Measurements from ENCODE around the gene TMEM192.
"Not testable (repeated sequence)": the region's sequence is repeated elsewhere in the genome, so short reads cannot be mapped to it uniquely, and the experiment has no call there.

The TMEM192 gene

DNA sequence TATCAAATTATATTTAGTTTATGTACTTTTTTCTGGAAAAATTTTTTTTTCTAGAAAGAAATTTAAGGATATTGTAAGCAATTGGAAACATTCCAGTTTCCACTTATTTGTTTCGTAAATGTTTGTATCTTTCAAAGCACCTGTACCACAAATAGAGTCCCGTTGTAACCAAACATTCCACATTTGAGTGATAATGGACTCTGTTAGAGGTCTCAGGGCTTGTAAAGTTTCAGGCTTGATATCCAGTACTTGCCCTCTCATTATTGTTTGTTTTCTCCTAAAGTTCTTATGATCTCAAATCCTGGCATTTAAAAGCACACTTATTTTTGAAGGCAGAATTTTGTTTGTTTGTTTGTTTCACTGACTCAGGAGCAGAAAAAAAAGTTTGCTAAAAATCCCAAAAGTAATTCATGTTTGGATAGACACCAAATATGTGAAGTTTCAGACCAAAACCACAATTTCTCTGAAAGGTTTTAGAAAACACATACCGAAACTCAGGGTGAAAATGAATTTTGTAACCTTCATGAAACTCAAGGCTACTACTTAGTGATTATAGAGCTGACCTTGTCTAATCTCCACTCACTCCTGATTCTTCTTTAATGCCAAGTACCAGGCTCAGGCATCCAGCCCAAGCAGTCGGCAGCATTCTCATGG is 5.7 kb upstream of the TMEM192 start:
- no peak for TF ChIP-seq ZNF274 (IDR thresholded peaks at IDR 0.05; ENCODE audit: low read depth, low read length)
- H3K4me3 ChIP-seq (ENCODE audit: low read length) = no peak overlapping the region

DNA sequence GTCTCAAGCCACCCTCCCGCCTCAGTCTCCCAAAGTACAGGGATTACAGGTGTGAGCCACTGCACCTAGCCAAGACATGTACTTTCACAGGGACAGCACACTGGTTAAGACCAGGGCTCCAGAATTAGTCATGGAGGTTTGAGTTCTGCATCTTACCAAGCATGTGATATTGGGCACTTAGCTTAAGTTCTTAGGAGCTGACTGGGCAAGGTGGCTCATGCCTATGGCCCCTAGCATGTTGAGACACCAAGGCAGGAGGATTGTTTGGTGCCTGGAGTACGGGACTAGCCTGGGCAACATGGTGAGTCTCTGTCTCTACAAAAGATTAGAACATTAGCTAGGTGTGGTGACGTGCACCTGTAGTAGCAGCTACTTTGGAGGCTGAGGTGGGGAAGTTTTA is 2.6 kb upstream of the TMEM192 start:
- H3K4me3 ChIP-seq (ENCODE audit: low read length) = no peak overlapping the region
- no peak for TF ChIP-seq ZNF274 (IDR thresholded peaks at IDR 0.05; ENCODE audit: low read depth, low read length)

DNA sequence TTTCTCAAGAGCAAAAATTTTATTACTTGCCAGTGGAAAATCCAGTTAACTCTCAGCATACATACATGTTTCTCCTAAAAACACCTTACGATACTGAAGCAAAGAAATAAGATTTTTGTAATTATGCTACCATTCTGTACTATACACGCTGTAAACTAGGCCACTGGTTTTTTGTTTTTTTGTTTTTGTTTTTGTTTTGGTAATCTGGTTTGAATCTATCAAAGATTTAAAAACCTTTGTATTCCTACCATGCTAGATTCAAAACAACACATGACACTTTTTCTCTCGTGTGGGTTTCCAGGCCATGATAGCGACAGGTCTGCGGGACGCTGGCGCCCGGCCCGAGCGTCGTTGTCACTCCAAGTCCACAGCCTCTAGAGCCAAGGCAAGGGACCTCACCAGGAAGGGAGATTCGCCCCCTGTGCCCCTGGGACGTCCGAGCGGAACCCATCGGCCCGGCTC is 723 bp downstream of the TMEM192 start:
- no peak for TF ChIP-seq ZNF274 (IDR thresholded peaks at IDR 0.05; ENCODE audit: low read depth, low read length)
- H3K4me3 ChIP-seq (ENCODE audit: low read length) = peak overlapping the region; percentile 89

- no peak for TF ChIP-seq ZNF274 (IDR thresholded peaks at IDR 0.05; ENCODE audit: low read depth, low read length)
- H3K4me3 ChIP-seq (ENCODE audit: low read length) = no peak overlapping the region
Measured at GRCh38 chr4:165106518-165106917, 6.1 kb downstream of the TMEM192 start.

DNA sequence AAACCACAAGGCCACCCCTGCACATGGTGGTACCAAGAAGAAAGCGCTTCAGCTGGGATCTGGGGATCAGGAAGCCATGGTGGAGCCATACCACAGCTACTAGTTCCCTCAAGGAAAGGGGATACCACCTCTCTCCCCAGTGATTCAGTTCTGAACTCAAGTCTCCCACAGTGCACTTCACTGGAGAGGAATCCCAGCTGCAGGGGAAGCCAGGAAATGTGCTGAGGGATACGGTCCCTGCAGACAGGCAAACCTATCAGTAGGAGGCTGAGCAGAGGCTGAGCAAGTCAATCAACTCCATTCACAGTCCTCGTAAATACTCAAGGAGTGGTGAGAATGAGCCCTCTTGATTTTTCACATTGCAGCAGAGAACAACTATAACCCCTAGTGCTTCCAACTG is 11.0 kb downstream of the TMEM192 start:
- no peak for TF ChIP-seq ZNF274 (IDR thresholded peaks at IDR 0.05; ENCODE audit: low read depth, low read length)

GRCh38 chr4:165096776-165097175 is 15.9 kb downstream of the TMEM192 start:
- no peak overlapping the region for H3K4me3 ChIP-seq (ENCODE audit: low read length)
- TF ChIP-seq ZNF274 (IDR thresholded peaks at IDR 0.05; ENCODE audit: low read depth, low read length) = no peak

More for the DNA sequence above, 11.0 kb downstream of the TMEM192 start:
- H3K4me3 ChIP-seq (ENCODE audit: low read length) = no peak overlapping the region

GRCh38 chr4:165095291-165095690 is 17.4 kb downstream of the TMEM192 start:
- no peak overlapping the region for H3K4me3 ChIP-seq (ENCODE audit: low read length)
- TF ChIP-seq ZNF274 (IDR thresholded peaks at IDR 0.05; ENCODE audit: low read depth, low read length) = no peak

DNA sequence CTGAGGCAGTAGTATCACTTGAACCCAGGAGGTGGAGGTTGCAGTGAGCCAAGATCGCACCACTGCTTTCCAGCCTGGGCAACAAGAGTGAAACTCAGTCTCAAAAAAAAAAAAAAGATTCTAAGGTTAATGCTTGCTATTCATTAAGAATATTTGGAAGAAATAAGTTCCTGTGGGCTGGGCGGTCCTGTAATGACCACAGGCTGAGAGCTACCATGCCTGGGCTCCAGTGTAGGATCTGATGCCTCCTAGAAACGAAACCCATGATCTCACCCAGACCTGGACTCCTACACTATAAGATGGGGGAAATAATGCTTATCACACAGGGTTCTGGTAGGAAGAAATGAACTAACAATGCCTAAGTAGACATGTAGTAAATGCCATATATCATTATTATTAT is 17.8 kb downstream of the TMEM192 start:
- TF ChIP-seq ZNF274 (IDR thresholded peaks at IDR 0.05; ENCODE audit: low read depth, low read length) = no peak

DNA sequence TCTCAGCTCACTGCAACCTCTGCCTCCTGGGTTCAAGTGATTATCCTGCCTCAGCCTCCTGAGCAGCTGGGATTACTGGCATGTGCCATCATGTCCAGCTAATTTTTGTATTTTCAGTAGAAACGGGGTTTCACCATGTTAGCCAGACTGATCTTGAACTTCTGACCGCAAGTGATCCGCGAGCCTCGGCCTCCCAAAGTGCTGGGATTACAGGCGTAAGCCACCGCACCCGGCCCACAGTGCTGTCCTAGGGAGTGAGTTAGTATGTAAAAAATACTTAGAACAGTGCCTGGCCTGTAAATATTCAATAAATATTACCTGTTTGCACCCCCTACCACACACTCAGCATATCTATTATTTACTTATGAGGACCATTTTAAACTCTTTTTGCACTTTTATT is 20.5 kb downstream of the TMEM192 start:
- H3K4me3 ChIP-seq (ENCODE audit: low read length) = not testable (repeated sequence)

More for the DNA sequence above, 17.8 kb downstream of the TMEM192 start:
- no peak overlapping the region for H3K4me3 ChIP-seq (ENCODE audit: low read length)

DNA sequence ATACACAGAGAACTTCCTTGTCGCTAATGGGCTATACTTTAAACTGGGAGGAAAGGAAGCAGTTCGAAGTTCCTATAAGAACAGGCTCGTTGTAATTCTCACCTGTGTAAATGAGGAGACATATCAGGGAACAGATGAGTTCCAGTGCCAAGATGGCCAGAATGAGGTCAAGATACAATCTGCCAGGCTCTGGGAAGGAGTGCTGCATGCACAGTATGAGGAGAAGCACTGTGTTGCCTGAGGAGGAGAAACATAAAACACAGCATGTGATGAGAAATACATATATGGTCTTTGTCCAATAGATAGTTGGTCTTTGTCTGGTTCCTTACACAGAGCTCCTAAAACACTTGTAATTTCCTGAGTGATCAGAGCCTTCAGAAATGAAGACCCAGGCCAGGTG is 24.3 kb downstream of the TMEM192 start:
- no peak for TF ChIP-seq ZNF274 (IDR thresholded peaks at IDR 0.05; ENCODE audit: low read depth, low read length)
- no peak overlapping the region for H3K4me3 ChIP-seq (ENCODE audit: low read length)

DNA sequence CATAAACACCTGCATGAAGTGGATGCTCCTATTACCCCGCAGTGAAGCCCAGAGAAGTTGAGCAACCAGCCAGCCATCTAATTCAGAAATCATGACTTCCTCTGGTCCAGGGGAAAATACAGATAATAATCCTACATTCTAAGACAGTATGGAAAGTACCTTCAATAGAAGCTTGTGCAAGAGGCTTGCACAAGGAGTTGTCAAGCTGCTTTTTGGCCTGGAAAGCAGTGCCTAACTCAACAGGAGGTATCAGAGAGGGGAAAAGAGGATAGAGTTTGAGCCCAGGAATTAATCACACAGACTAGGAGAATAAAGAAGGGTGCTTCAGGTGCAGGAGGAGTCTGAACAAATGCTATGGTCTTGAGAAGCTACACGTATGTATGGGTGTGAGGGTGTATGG is 26.7 kb downstream of the TMEM192 start:
- no peak for TF ChIP-seq ZNF274 (IDR thresholded peaks at IDR 0.05; ENCODE audit: low read depth, low read length)

GRCh38 chr4:165084787-165085186 is 27.9 kb downstream of the TMEM192 start:
- not testable (repeated sequence) for H3K4me3 ChIP-seq (ENCODE audit: low read length)

More for the DNA sequence above, 26.7 kb downstream of the TMEM192 start:
- H3K4me3 ChIP-seq (ENCODE audit: low read length) = no peak overlapping the region

DNA sequence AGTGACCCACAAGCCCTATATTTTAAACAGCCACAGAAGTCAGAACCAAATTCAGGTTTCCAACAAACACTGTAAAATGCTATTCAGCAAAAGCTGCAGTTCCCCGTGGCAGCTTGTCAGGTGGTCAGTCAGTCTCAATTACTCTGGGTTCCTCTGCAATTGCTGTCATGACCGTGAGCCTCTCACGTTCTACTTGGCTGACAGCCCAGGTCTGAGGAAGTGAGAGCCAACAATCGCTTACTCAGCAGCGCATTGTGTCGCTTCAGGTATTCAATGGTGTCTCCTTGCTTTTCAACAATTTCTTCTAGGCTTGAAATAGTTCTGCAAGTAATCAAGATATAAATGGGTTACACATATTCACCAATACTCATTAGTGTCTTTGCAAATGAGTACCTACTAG is 33.2 kb downstream of the TMEM192 start:
- TF ChIP-seq ZNF274 (IDR thresholded peaks at IDR 0.05; ENCODE audit: low read depth, low read length) = no peak
- no peak overlapping the region for H3K4me3 ChIP-seq (ENCODE audit: low read length)

DNA sequence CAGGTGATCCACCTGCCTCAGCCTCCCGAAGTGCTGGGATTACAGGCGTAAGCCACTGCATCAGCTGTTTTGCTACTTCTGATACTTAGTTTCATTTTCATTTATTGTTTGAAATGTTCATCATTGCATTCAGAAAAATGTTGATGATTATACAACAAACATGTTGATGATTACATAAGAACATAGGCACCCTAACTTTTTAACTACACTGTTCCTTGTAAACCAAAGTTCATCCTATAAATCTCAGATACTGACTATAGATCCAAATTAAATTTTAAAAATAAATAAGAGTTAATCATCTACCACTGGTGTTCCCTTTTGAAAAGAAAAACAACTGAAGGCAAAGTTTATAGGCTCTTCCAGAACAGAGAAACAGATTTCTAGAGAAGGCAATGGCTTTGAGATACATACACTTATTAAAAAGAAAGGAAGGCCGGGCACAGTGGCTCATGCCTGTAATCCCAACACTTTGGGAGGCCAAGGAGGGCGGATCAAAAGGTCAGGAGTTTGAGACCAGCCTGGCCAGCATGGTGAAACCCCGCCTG is 35.6 kb downstream of the TMEM192 start:
- no peak for TF ChIP-seq ZNF274 (IDR thresholded peaks at IDR 0.05; ENCODE audit: low read depth, low read length)

GRCh38 chr4:165073346-165073745 is 39.3 kb downstream of the TMEM192 start:
- H3K4me3 ChIP-seq (ENCODE audit: low read length) = not testable (repeated sequence)

More for the DNA sequence above, 35.6 kb downstream of the TMEM192 start:
- no peak overlapping the region for H3K4me3 ChIP-seq (ENCODE audit: low read length)

GRCh38 chr4:165070560-165070959 is 42.1 kb downstream of the TMEM192 start:
- no peak for TF ChIP-seq ZNF274 (IDR thresholded peaks at IDR 0.05; ENCODE audit: low read depth, low read length)
- H3K4me3 ChIP-seq (ENCODE audit: low read length) = no peak overlapping the region
